ENCODE data around the gene TRIO. TPM values are rescaled to one million over a fixed set of nuclear protein-coding genes. Genes with fewer than 3 reads are reported as not detected.

The TRIO gene
- total RNA-seq, 1 experiment from 2014 or later = 68.4 TPM

DNA sequence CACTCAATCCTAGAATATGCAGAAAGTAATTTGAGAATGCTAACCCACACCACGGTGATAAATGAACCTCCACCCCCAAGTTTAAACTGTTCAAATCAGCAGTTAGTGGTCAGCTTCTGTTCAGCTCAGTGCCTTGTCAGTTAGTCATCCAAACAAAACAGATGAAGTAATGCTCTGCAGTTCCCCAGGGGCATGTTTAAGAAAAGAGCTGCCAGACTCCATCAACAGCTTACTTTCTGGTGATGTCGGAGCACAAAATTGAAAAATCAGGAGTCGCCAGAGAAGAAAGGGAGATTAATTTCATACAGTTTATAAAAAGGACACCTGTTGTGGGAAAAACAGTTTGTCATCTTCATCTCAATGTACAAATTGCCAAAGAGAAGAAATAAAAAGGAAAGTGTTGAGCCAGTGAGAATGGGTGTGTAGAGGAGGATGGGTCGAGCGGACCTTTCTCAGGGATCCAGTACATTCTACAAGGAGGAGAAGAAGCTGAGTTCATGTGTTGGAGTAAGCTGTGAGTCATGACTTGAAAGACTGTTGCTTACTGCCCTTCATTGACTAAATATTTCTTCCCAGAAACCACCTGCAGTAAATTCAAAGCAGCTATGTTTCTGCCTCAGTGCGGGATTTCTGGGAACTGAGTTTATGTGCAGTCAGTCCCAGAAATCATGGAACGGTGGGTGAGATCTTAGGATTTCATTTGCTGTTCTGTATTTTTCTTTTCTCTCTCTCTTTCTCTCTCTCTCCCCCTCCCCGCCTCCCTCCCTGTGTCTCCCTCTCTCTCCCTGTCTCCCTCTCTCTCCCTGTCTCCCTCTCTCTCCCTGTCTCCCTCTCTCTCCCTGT, 13.7 kb downstream of the TRIO start (continued):
- TF ChIP-seq, protein P1, sequence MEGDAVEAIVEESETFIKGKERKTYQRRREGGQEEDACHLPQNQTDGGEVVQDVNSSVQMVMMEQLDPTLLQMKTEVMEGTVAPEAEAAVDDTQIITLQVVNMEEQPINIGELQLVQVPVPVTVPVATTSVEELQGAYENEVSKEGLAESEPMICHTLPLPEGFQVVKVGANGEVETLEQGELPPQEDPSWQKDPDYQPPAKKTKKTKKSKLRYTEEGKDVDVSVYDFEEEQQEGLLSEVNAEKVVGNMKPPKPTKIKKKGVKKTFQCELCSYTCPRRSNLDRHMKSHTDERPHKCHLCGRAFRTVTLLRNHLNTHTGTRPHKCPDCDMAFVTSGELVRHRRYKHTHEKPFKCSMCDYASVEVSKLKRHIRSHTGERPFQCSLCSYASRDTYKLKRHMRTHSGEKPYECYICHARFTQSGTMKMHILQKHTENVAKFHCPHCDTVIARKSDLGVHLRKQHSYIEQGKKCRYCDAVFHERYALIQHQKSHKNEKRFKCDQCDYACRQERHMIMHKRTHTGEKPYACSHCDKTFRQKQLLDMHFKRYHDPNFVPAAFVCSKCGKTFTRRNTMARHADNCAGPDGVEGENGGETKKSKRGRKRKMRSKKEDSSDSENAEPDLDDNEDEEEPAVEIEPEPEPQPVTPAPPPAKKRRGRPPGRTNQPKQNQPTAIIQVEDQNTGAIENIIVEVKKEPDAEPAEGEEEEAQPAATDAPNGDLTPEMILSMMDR (IDR thresholded peaks at IDR 0.05 in 2 of 3, conservative IDR thresholded peaks at IDR 0.05 in 1 of 3; ENCODE audit: borderline replicate concordance in 1 of 3, insufficient read depth in 1 of 3, low read depth in 2 of 3, low read length in 2 of 3) = no peak
- no peak for TF ChIP-seq POLR2A (IDR thresholded peaks at IDR 0.05; ENCODE audit: borderline replicate concordance, extremely low read depth, insufficient read depth, insufficient read length)

DNA sequence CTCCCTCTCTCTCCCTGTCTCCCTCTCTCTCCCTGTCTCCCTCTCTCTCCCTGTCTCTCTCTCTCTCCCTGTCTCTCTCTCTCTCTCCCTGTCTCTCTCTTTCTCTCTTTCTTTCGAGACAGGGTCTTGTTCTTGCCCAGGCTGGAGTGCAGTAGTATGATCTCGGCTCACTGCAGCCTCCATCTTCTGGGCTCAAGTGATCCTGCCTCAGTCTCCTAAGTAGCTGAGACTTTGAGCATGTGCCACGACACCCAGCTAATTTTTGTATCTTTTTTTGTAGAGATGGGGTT, 14.3 kb downstream of the TRIO start:
- H3K9me3 ChIP-seq (ENCODE audit: control insufficient read depth in 1 of 2, insufficient read depth in 1 of 2, low read depth in 1 of 2, low read length in 2 of 2) = no peaks in the 10 kb centered on the region
- no peak for TF ChIP-seq EZH2phosphoT487 (IDR thresholded peaks at IDR 0.05; ENCODE audit: borderline replicate concordance)
- TF ChIP-seq ZFX (IDR thresholded peaks at IDR 0.05) = no peak
- TF ChIP-seq, protein P2, sequence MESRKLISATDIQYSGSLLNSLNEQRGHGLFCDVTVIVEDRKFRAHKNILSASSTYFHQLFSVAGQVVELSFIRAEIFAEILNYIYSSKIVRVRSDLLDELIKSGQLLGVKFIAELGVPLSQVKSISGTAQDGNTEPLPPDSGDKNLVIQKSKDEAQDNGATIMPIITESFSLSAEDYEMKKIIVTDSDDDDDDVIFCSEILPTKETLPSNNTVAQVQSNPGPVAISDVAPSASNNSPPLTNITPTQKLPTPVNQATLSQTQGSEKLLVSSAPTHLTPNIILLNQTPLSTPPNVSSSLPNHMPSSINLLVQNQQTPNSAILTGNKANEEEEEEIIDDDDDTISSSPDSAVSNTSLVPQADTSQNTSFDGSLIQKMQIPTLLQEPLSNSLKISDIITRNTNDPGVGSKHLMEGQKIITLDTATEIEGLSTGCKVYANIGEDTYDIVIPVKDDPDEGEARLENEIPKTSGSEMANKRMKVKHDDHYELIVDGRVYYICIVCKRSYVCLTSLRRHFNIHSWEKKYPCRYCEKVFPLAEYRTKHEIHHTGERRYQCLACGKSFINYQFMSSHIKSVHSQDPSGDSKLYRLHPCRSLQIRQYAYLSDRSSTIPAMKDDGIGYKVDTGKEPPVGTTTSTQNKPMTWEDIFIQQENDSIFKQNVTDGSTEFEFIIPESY (IDR thresholded peaks at IDR 0.05; ENCODE audit: extremely low read depth, insufficient replicate concordance, low read length) = no peak
- TF ChIP-seq, protein P3, sequence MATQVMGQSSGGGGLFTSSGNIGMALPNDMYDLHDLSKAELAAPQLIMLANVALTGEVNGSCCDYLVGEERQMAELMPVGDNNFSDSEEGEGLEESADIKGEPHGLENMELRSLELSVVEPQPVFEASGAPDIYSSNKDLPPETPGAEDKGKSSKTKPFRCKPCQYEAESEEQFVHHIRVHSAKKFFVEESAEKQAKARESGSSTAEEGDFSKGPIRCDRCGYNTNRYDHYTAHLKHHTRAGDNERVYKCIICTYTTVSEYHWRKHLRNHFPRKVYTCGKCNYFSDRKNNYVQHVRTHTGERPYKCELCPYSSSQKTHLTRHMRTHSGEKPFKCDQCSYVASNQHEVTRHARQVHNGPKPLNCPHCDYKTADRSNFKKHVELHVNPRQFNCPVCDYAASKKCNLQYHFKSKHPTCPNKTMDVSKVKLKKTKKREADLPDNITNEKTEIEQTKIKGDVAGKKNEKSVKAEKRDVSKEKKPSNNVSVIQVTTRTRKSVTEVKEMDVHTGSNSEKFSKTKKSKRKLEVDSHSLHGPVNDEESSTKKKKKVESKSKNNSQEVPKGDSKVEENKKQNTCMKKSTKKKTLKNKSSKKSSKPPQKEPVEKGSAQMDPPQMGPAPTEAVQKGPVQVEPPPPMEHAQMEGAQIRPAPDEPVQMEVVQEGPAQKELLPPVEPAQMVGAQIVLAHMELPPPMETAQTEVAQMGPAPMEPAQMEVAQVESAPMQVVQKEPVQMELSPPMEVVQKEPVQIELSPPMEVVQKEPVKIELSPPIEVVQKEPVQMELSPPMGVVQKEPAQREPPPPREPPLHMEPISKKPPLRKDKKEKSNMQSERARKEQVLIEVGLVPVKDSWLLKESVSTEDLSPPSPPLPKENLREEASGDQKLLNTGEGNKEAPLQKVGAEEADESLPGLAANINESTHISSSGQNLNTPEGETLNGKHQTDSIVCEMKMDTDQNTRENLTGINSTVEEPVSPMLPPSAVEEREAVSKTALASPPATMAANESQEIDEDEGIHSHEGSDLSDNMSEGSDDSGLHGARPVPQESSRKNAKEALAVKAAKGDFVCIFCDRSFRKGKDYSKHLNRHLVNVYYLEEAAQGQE (IDR thresholded peaks at IDR 0.05; ENCODE audit: low read depth) = no peak
- TF ChIP-seq, protein P1 (IDR thresholded peaks at IDR 0.05 in 2 of 3, conservative IDR thresholded peaks at IDR 0.05 in 1 of 3; ENCODE audit: borderline replicate concordance in 1 of 3, insufficient read depth in 1 of 3, low read depth in 2 of 3, low read length in 2 of 3) = no peak
- TF ChIP-seq CEBPB (IDR thresholded peaks at IDR 0.05; ENCODE audit: low read depth) = no peak
- no peak for TF ChIP-seq SP1 (IDR thresholded peaks at IDR 0.05; ENCODE audit: low read depth)
- no peak for TF ChIP-seq SRF (IDR thresholded peaks at IDR 0.05; ENCODE audit: low read depth)
- no peak for TF ChIP-seq POLR2A (IDR thresholded peaks at IDR 0.05; ENCODE audit: borderline replicate concordance, extremely low read depth, insufficient read depth, insufficient read length)
- H3K27me3 ChIP-seq (ENCODE audit: insufficient read depth, low read length) = no peaks in the 10 kb centered on the region
- no peak overlapping the region for H2AFZ ChIP-seq (ENCODE audit: low read depth, low read length, poor library complexity, severe bottlenecking)
- no peak for ATAC-seq
- no peak overlapping the region for H3K9ac ChIP-seq (ENCODE audit: low read length)
- no peaks in the 10 kb centered on the region for H3K36me3 ChIP-seq (ENCODE audit: control insufficient read depth in 1 of 2, insufficient read depth in 2 of 2, low read length in 2 of 2)
- H3K4me2 ChIP-seq (ENCODE audit: low read length) = peak overlapping the region; percentile 61; the same call in 1 of the 2 replicates
- peak overlapping the region; percentile 20 for H3K27ac ChIP-seq (ENCODE audit: low read depth, low read length)
- H3K4me3 ChIP-seq (replicated peaks in 1 of 2; ENCODE audit: low read depth in 1 of 2, low read length in 2 of 2) = no peak overlapping the region
- ChIA-PET RAD21 (ENCODE audit: low non-redundant PET in 1 of 2, low total read pairs in 2 of 2, uncharacterized antibody in 2 of 2, unreplicated experiment in 2 of 2) (interaction anchor here in 1 of 2 experiments (0.9 to 1.7 kb wide), 3 partner anchors 10 to 113 kb away, joined by 3 to 6 read pairs (median 3); no protein-coding TSS in a partner anchor), CTCF (interaction anchor here (1.7 kb wide), 1 partner anchor 113 kb away, joined by 5 read pairs; no protein-coding TSS in a partner anchor), POLR2A (interaction anchor here (1.1 kb wide), 1 partner anchor 12 kb away, joined by 7 read pairs; no protein-coding TSS in a partner anchor)
- intact Hi-C loops (cut with micrococcal nuclease) = no loop called here
- no TSS peak for BruUV-seq (replicated peaks)
- H3K79me2 ChIP-seq (ENCODE audit: insufficient read depth, low read length) = peaks cover 100% of the 10 kb centered on the region
- H4K20me1 ChIP-seq (ENCODE audit: insufficient read depth) = peaks cover 33% of the 10 kb centered on the region; the same call in 1 of the 2 replicates
- no peaks in the 10 kb centered on the region for H3K9me2 ChIP-seq (ENCODE audit: insufficient read depth)
- peaks cover 49 to 77% of the 10 kb centered on the region in 2 experiments for H3K4me1 ChIP-seq (ENCODE audit: control insufficient read depth in 1 of 2, insufficient read depth in 2 of 2, low read length in 2 of 2)
- no peak for DNase-seq (ENCODE audit: low read depth, low spot score)

Measured in HCT116 (cell line).